ENCODE measurements around the gene LLGL2.
"Not testable (repeated sequence)": the region's sequence is repeated elsewhere in the genome, so short reads cannot be mapped to it uniquely, and the experiment has no call there.

Gene LLGL2

DNA sequence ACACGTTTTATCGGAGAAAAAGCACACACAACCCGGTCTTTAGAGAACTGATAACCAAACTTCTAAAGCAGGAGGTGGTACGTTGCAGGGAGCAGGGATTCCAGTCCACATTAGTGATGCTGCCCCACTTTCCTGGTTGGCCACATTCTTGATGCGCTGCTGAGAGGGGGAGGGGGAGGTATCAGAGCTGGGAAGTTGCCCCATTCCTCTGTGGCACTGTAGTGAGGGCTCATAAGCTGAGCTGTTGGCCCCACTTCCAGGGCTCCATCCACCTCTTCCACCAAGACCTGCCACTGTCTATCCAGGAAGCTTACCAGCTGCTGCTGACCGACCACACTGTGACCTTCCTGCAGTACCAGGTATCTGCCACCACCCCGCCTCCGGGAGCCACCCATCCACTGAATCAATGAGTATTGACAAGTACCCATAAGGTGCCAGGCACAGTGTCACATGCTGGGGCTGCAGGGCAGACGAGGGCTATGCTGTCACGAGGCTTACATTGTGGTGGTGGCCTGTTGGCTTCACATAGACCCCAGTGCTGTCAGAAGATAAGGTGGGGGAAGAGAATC lies 8.1 kb upstream of the LLGL2 start:
- H3K4me3 ChIP-seq (ENCODE audit: control insufficient read depth in 1 of 7, extremely low read depth in 1 of 7, insufficient read depth in 4 of 7, low read depth in 2 of 7, low read length in 6 of 7), result peak overlapping the region; percentile 67 to 91 (median 80)

DNA sequence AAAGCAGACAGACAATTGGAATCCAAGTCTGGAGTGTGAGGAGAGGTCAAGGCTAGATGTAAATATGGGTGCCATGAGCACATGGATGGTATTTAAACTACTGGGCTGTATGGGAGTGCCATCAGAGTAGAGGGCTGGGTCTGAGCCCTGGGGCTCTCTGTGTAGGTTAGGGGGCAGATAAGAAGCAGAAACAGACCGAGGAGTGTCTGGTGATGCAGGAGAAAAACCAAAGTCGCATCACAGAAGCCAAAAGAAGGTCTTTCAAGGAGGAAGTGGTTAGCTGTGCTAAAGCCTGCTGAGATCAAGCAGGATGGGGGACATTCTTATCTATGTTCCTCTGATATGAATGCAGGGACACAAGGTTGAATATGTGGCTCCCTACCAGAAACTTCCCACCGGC lies 7.3 kb upstream of the LLGL2 start:
- Histone ChIP-seq H3K27ac (ENCODE audit: insufficient read depth in 1 of 2, low read depth in 1 of 2, low read length in 2 of 2, poor library complexity in 1 of 2, severe bottlenecking in 2 of 2) (peak overlapping the region in 1 of 2 experiments; percentile 29), H3K36me3 (ENCODE audit: control insufficient read depth in 4 of 4, insufficient read depth in 4 of 4, low read length in 3 of 4) (peaks cover 0 to 23% (median 15%) of the 10 kb centered on the region in 4 experiments), H3K4me3 (ENCODE audit: control insufficient read depth in 1 of 7, extremely low read depth in 1 of 7, insufficient read depth in 4 of 7, low read depth in 2 of 7, low read length in 6 of 7) (peak overlapping the region in 6 of 7 experiments; percentile 5 to 91 (median 58)), H3K27me3 (replicated peaks in 2 of 5; ENCODE audit: control insufficient read depth in 4 of 5, insufficient read depth in 5 of 5, low read length in 4 of 5) (no peaks in the 10 kb centered on the region), H3K4me1 (ENCODE audit: control extremely low read depth in 1 of 4, control insufficient read depth in 4 of 4, insufficient read depth in 4 of 4, low read length in 3 of 4) (peaks cover 17 to 40% (median 40%) of the 10 kb centered on the region in 4 experiments), H3K9me3 (ENCODE audit: control extremely low read depth in 1 of 5, control insufficient read depth in 4 of 5, insufficient read depth in 2 of 5, low read depth in 1 of 5, low read length in 4 of 5) (no peaks in the 10 kb centered on the region)
- ChIA-PET CTCF (interaction anchor here (0.8 to 4.1 kb wide), 6 partner anchors 13 to 277 kb away, joined by 3 to 18 read pairs (median 4); no protein-coding TSS in a partner anchor), POLR2A (interaction anchor here (0.5 to 1.6 kb wide), 3 partner anchors 20 to 335 kb away, joined by 3 read pairs; partner anchors contain the start of gene SUMO2)
- 0% methylated on average over 2 of the region's 3 CpGs for WGBS (ENCODE audit: insufficient coverage)
- peak; percentile 83 to 91 (median 87) for DNase-seq

More for the DNA sequence above, 8.1 kb upstream of the LLGL2 start:
- 83% methylated on average over 5 of the region's 10 CpGs for WGBS (ENCODE audit: insufficient coverage)
- Histone ChIP-seq H3K4me1 (ENCODE audit: control extremely low read depth in 1 of 4, control insufficient read depth in 4 of 4, insufficient read depth in 4 of 4, low read length in 3 of 4) (peaks cover 17 to 40% (median 40%) of the 10 kb centered on the region in 4 experiments), H3K27me3 (replicated peaks in 2 of 5; ENCODE audit: control insufficient read depth in 4 of 5, insufficient read depth in 5 of 5, low read length in 4 of 5) (no peaks in the 10 kb centered on the region), H3K36me3 (ENCODE audit: control insufficient read depth in 4 of 4, insufficient read depth in 4 of 4, low read length in 3 of 4) (peaks cover 0 to 21% (median 12%) of the 10 kb centered on the region in 4 experiments), H3K27ac (ENCODE audit: insufficient read depth in 1 of 2, low read depth in 1 of 2, low read length in 2 of 2, poor library complexity in 1 of 2, severe bottlenecking in 2 of 2) (no peak overlapping the region), H3K9me3 (ENCODE audit: control extremely low read depth in 1 of 5, control insufficient read depth in 4 of 5, insufficient read depth in 2 of 5, low read depth in 1 of 5, low read length in 4 of 5) (no peaks in the 10 kb centered on the region)
- DNase-seq, result peak in 1 of 3 donors; percentile 12
- CTCF ChIA-PET, result interaction anchor here (0.8 to 4.1 kb wide), 11 partner anchors 8 to 248 kb away, joined by 3 to 18 read pairs (median 6); partner anchors contain the start of gene LLGL2
- POLR2A ChIA-PET, result interaction anchor here (0.6 to 1.6 kb wide), 3 partner anchors 8 to 63 kb away, joined by 3 to 9 read pairs (median 8); partner anchors contain the start of gene LLGL2

DNA sequence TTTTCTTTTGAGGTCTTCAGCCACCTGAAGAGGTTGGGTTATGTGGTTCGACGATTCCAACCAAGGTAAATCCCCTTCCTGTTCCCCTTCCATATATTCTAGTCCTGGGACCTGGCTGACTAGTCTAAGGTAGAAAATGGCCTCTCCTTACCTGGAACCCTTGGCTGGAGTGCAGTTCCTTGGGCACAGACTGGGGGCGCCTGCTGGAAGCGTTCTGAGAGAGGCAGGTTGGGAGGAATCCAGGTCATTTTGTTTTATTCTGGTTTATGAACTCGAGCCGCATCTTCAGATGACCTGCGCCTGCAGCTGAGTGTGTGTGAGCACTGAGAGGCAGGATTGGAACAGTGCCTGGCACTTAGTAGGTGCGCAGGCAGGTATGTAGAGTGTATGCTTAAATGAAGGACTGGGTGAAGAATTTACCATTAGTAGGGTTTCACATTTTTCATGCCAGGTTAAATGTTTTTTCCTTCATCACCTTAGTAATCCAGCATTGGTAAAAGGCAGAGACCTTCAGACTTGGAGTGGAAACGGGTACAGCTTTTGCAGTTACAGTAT lies 6.4 kb upstream of the LLGL2 start:
- DNase-seq, result no peak
- ChIA-PET CTCF (interaction anchor here (0.6 to 4.1 kb wide), 6 partner anchors 14 to 278 kb away, joined by 3 to 18 read pairs (median 4); no protein-coding TSS in a partner anchor), POLR2A (interaction anchor here (0.6 kb wide), 1 partner anchor 20 kb away, joined by 3 read pairs; no protein-coding TSS in a partner anchor)
- no peak overlapping the region for H3K27ac ChIP-seq (ENCODE audit: insufficient read depth in 1 of 2, low read depth in 1 of 2, low read length in 2 of 2, poor library complexity in 1 of 2, severe bottlenecking in 2 of 2)
- no peaks in the 10 kb centered on the region for H3K9me3 ChIP-seq (ENCODE audit: control extremely low read depth in 1 of 5, control insufficient read depth in 4 of 5, insufficient read depth in 2 of 5, low read depth in 1 of 5, low read length in 4 of 5)
- H3K36me3 ChIP-seq (ENCODE audit: control insufficient read depth in 4 of 4, insufficient read depth in 4 of 4, low read length in 3 of 4), result peaks cover 0 to 31% (median 20%) of the 10 kb centered on the region in 4 experiments
- peak overlapping the region in 1 of 7 experiments; percentile 5 for H3K4me3 ChIP-seq (ENCODE audit: control insufficient read depth in 1 of 7, extremely low read depth in 1 of 7, insufficient read depth in 4 of 7, low read depth in 2 of 7, low read length in 6 of 7)
- peaks cover 17 to 40% (median 39%) of the 10 kb centered on the region in 4 experiments for H3K4me1 ChIP-seq (ENCODE audit: control extremely low read depth in 1 of 4, control insufficient read depth in 4 of 4, insufficient read depth in 4 of 4, low read length in 3 of 4)
- no peaks in the 10 kb centered on the region for H3K27me3 ChIP-seq (replicated peaks in 2 of 5; ENCODE audit: control insufficient read depth in 4 of 5, insufficient read depth in 5 of 5, low read length in 4 of 5)
- 96% methylated on average over 6 of the region's 9 CpGs for WGBS (ENCODE audit: insufficient coverage)

DNA sequence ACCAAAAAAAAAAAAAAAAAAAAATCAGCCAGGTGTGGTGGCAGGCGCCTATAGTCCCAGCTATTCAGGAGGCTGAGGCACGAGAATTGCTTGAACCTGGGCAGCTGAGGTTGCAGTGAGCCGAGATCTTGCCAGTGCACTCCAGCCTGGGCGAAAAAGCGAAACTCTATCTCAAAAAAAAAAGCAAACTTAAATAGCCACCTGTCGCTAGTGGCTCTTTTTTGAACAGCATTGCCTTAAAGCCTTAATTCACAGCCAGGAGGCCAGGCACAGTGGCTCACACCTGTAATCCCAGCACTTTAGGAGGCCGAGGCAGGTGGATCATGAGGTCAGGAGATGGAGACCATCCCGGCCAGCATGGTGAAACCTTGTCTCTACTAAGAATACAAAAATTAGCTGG lies 5.1 kb upstream of the LLGL2 start:
- Histone ChIP-seq H3K36me3 (ENCODE audit: control insufficient read depth in 4 of 4, insufficient read depth in 4 of 4, low read length in 3 of 4) (peaks cover 0 to 35% (median 20%) of the 10 kb centered on the region in 4 experiments), H3K4me1 (ENCODE audit: control extremely low read depth in 1 of 4, control insufficient read depth in 4 of 4, insufficient read depth in 4 of 4, low read length in 3 of 4) (peaks cover 17 to 41% (median 37%) of the 10 kb centered on the region in 4 experiments)
- POLR2A ChIA-PET; DNase-seq; H3K27ac ChIP-seq (ENCODE audit: insufficient read depth in 1 of 2, low read depth in 1 of 2, low read length in 2 of 2, poor library complexity in 1 of 2, severe bottlenecking in 2 of 2); H3K4me3 ChIP-seq (ENCODE audit: control insufficient read depth in 1 of 7, extremely low read depth in 1 of 7, insufficient read depth in 4 of 7, low read depth in 2 of 7, low read length in 6 of 7); H3K27me3 ChIP-seq (replicated peaks in 2 of 5; ENCODE audit: control insufficient read depth in 4 of 5, insufficient read depth in 5 of 5, low read length in 4 of 5); H3K9me3 ChIP-seq (ENCODE audit: control extremely low read depth in 1 of 5, control insufficient read depth in 4 of 5, insufficient read depth in 2 of 5, low read depth in 1 of 5, low read length in 4 of 5): not testable (repeated sequence)
- 96% methylated on average over 7 of the region's 8 CpGs for WGBS (ENCODE audit: insufficient coverage)
- CTCF ChIA-PET, result interaction anchor here (0.7 kb wide), 1 partner anchor 40 kb away, joined by 3 read pairs; no protein-coding TSS in a partner anchor

DNA sequence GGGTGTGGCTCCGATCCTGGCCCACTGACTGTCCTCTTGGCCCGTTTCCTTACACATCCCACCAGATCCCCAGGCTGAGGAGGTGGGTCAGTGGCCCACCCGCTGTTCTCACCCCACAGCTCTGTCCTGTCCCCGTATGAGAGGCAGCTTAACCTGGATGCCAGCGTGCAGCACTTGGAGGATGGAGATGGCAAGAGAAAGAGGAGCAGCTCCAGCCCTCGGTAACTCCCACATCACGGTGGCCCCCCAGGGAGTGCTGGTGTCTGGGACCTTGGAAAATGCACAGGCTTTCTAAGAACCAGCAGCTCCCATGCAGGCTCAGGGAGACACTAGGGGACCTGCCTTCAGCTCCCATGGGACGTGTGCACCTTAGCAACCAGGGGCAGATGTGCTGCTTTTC lies 4.2 kb upstream of the LLGL2 start:
- 100% methylated on average over 7 of the region's 8 CpGs for WGBS (ENCODE audit: insufficient coverage)
- no peak overlapping the region for H3K27ac ChIP-seq (ENCODE audit: insufficient read depth in 1 of 2, low read depth in 1 of 2, low read length in 2 of 2, poor library complexity in 1 of 2, severe bottlenecking in 2 of 2)
- H3K27me3 ChIP-seq (replicated peaks in 2 of 5; ENCODE audit: control insufficient read depth in 4 of 5, insufficient read depth in 5 of 5, low read length in 4 of 5), result peaks cover 0 to 3% (median 0%) of the 10 kb centered on the region in 5 experiments
- H3K36me3 ChIP-seq (ENCODE audit: control insufficient read depth in 4 of 4, insufficient read depth in 4 of 4, low read length in 3 of 4), result peaks cover 0 to 35% (median 20%) of the 10 kb centered on the region in 4 experiments
- CTCF ChIA-PET, result interaction anchor here (1.0 kb wide), 1 partner anchor 229 kb away, joined by 5 read pairs; no protein-coding TSS in a partner anchor
- H3K4me3 ChIP-seq (ENCODE audit: control insufficient read depth in 1 of 7, extremely low read depth in 1 of 7, insufficient read depth in 4 of 7, low read depth in 2 of 7, low read length in 6 of 7), result no peak overlapping the region
- no peaks in the 10 kb centered on the region for H3K9me3 ChIP-seq (ENCODE audit: control extremely low read depth in 1 of 5, control insufficient read depth in 4 of 5, insufficient read depth in 2 of 5, low read depth in 1 of 5, low read length in 4 of 5)
- POLR2A ChIA-PET, result no interaction called here
- H3K4me1 ChIP-seq (ENCODE audit: control extremely low read depth in 1 of 4, control insufficient read depth in 4 of 4, insufficient read depth in 4 of 4, low read length in 3 of 4), result peaks cover 17 to 43% (median 39%) of the 10 kb centered on the region in 4 experiments
- DNase-seq, result no peak

DNA sequence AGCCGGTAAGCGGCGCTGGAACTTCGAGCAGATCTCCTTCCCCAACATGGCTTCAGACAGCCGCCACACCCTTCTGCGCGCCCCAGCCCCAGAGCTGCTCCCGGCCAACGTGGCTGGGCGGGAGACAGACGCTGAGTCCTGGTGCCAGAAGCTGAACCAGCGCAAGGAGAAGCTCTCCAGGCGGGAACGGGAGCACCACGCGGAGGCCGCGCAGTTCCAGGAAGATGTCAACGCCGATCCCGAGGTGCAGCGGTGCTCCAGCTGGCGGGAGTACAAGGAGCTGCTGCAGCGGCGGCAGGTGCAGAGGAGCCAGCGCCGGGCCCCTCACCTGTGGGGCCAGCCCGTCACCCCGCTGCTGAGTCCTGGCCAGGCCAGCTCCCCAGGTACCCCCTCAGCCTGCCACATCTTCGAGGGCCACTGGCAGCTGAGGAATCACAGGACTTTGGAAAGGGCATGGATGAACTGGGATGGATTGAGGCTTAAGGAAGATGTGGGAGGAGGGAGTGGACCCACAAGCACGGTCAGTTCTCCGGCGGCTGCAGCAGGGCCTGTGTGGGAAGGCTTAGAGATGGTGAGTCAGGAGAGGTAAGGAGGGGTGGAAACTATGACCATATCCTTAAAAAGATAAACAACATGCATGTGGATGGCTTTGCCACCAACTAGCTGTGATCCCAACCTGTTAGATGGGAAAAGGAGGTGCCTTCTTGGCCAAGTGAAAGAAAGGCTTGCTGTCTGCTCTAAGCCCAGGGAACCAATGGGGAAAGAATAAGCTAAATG lies 3.4 kb upstream of the LLGL2 start:
- H3K27me3 ChIP-seq (replicated peaks in 2 of 5; ENCODE audit: control insufficient read depth in 4 of 5, insufficient read depth in 5 of 5, low read length in 4 of 5), result peaks cover 0 to 11% (median 0%) of the 10 kb centered on the region in 5 experiments
- CTCF ChIA-PET, result no interaction called here
- WGBS (ENCODE audit: insufficient coverage), result 97% methylated on average over 20 of the region's 33 CpGs
- no peak overlapping the region for H3K4me3 ChIP-seq (ENCODE audit: control insufficient read depth in 1 of 7, extremely low read depth in 1 of 7, insufficient read depth in 4 of 7, low read depth in 2 of 7, low read length in 6 of 7)
- H3K9me3 ChIP-seq (ENCODE audit: control extremely low read depth in 1 of 5, control insufficient read depth in 4 of 5, insufficient read depth in 2 of 5, low read depth in 1 of 5, low read length in 4 of 5), result no peaks in the 10 kb centered on the region
- peaks cover 16 to 42% (median 40%) of the 10 kb centered on the region in 4 experiments for H3K4me1 ChIP-seq (ENCODE audit: control extremely low read depth in 1 of 4, control insufficient read depth in 4 of 4, insufficient read depth in 4 of 4, low read length in 3 of 4)
- no peak overlapping the region for H3K27ac ChIP-seq (ENCODE audit: insufficient read depth in 1 of 2, low read depth in 1 of 2, low read length in 2 of 2, poor library complexity in 1 of 2, severe bottlenecking in 2 of 2)
- POLR2A ChIA-PET, result no interaction called here
- DNase-seq, result no peak
- peaks cover 0 to 35% (median 20%) of the 10 kb centered on the region in 4 experiments for H3K36me3 ChIP-seq (ENCODE audit: control insufficient read depth in 4 of 4, insufficient read depth in 4 of 4, low read length in 3 of 4)

Data from common myeloid progenitor, CD34-positive (primary cell).